Gastroesophageal sphincter (tissue), 3 donors: Measurements from ENCODE around the gene C3orf52.

ENCODE experiments used
- EP300 ChIP-seq: sonication (generic); formaldehyde crosslinking; IDR thresholded peaks from one replicate; pipeline ENCODE4 v1.6.1; 2017; ENCODE audit warnings: antibody characterized with exemption, mild to moderate bottlenecking
- POLR2A ChIP-seq, 2 donors: fragments of 450-650 bp; IDR thresholded peaks; one replicate each; pipeline ENCODE4 v1.6.1; 2017; ENCODE audit warnings: antibody characterized with exemption in 2 of 2, mild to moderate bottlenecking in 2 of 2, moderate library complexity in 1 of 2
- TF ChIP-seq, protein P1 (sequence below), 4 experiments: fragments of 200-600 bp in 2 of 4; fragments of 450-650 bp in 2 of 4; sonication (generic) in 1 of 4; IDR thresholded peaks; one replicate each; pipeline ENCODE4 v1.5.1; 2017 to 2019; ENCODE audit warnings: antibody characterized with exemption in 4 of 4, mild to moderate bottlenecking in 2 of 4, moderate library complexity in 2 of 4

DNA sequence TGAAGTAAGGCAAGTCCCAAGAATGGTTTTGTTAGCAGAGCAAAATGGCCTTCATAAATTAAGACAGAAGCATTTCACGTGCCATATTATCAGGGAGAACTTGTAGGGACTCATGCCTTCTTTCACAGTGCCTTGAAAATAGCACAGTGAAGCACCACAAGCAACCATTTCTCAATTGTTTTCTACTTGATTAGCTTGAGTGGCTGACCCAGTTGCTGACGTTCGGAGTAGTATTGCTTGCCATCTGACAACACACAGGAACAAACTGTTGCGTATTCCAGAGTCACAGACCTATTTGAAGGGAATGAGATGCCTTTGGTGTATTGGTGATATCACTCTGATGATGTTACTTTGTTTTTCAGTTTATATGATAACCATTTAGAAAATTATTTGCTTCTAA, 3.0 kb upstream of the C3orf52 start:
- TF ChIP-seq, protein P1, sequence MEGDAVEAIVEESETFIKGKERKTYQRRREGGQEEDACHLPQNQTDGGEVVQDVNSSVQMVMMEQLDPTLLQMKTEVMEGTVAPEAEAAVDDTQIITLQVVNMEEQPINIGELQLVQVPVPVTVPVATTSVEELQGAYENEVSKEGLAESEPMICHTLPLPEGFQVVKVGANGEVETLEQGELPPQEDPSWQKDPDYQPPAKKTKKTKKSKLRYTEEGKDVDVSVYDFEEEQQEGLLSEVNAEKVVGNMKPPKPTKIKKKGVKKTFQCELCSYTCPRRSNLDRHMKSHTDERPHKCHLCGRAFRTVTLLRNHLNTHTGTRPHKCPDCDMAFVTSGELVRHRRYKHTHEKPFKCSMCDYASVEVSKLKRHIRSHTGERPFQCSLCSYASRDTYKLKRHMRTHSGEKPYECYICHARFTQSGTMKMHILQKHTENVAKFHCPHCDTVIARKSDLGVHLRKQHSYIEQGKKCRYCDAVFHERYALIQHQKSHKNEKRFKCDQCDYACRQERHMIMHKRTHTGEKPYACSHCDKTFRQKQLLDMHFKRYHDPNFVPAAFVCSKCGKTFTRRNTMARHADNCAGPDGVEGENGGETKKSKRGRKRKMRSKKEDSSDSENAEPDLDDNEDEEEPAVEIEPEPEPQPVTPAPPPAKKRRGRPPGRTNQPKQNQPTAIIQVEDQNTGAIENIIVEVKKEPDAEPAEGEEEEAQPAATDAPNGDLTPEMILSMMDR (IDR thresholded peaks at IDR 0.05), result no peak
- TF ChIP-seq EP300 (no peak), POLR2A (IDR thresholded peaks at IDR 0.05) (no peak)
